ENCODE data around the gene CX3CR1. TPM values are rescaled to one million over a fixed set of nuclear protein-coding genes. Genes with fewer than 3 reads are reported as not detected.

The CX3CR1 gene
- total RNA-seq, 1 donor from 2014 or later, result 2.1 TPM

Other genes with a start within 250 kb of the CX3CR1 start
- gene SCN11A, start 228.1 kb downstream of the CX3CR1 start, total RNA-seq, result 0.08 TPM
- gene WDR48, start 228.0 kb downstream of the CX3CR1 start, total RNA-seq, result 28.9 TPM
- 45.6 TPM for gene GORASP1, start 172.4 kb downstream of the CX3CR1 start, total RNA-seq
- gene TTC21A, start 172.4 kb downstream of the CX3CR1 start, total RNA-seq, result 1.2 TPM
- 12.9 TPM for gene CSRNP1, start 126.4 kb downstream of the CX3CR1 start, total RNA-seq
- 317 TPM for gene XIRP1, start 87.4 kb downstream of the CX3CR1 start, total RNA-seq
- not detected for gene CCR8, start 49.7 kb upstream of the CX3CR1 start, total RNA-seq
- 14.7 TPM for gene SLC25A38, start 103.3 kb upstream of the CX3CR1 start, total RNA-seq
- gene RPSA, start 126.7 kb upstream of the CX3CR1 start, total RNA-seq, result 472 TPM
- not detected for gene MOBP, start 187.6 kb upstream of the CX3CR1 start, total RNA-seq

Data from Right ventricle myocardium inferior (tissue), 1 donor.